A549 (cell line): ENCODE measurements around the gene STAMBP. TPM values are rescaled to one million over a fixed set of nuclear protein-coding genes. Genes with fewer than 3 reads are reported as not detected.

Experiments used
- ATAC-seq, 2 experiments: fragments of 200-7000 bp in 1 of 2; fragments of >200 bp in 1 of 2; cut with Nextera tagmentation in 1 of 2; cut with Tn5 transposase in 1 of 2; 3 replicates each; pipeline versions ENCODE4 v1.8.0 to v1.9.1; 2018 to 2020; ENCODE audit warnings: mild to moderate bottlenecking in 1 of 2, moderate library complexity in 1 of 2
- CTCF ChIA-PET: fragments of 300-600 bp; sonication (Branson Sonifier 250); formaldehyde crosslinking; extraction: SDS; loops from one replicate; lab custom pipeline; 2021; ENCODE audit warnings: antibody characterized with exemption, inconsistent platforms; lab: Yijun Ruan, JAX
- POLR2A ChIA-PET: fragments of 350-600 bp; formaldehyde crosslinking; extraction: SDS; loops from one replicate; lab custom pipeline; 2021; ENCODE audit warnings: antibody characterized with exemption, inconsistent platforms; lab: Yijun Ruan, JAX
- DNase-seq, 2 experiments: peaks; one replicate each; pipeline versions ENCODE4 v3.0.0 to v3.0.0-alpha.2; 2011 to 2016; ENCODE audit warnings: low read depth in 1 of 2, low spot score in 1 of 2
- FAIRE-seq: peaks from 2 replicates; lab custom pipeline; 2011; peaks lifted over from hg19 to GRCh38; lab: Jason Lieb, UNC
- H3K27ac ChIP-seq, 2 experiments: fragments of >200 bp; sonication (Bioruptor Twin); formaldehyde crosslinking; 3 replicates each; pipeline ENCODE4 v1.5.1; 2016 to 2017
- H3K4me1 ChIP-seq: fragments of >200 bp; sonication (Bioruptor Twin); formaldehyde crosslinking; 3 replicates; pipeline ENCODE4 v1.6.1; 2016
- H3K4me2 ChIP-seq: fragments of >200 bp; sonication (Bioruptor Twin); formaldehyde crosslinking; 3 replicates; pipeline ENCODE4 v1.6.1; 2016
- H3K4me3 ChIP-seq: fragments of >200 bp; sonication (Bioruptor Twin); formaldehyde crosslinking; 3 replicates; pipeline ENCODE4 v1.5.1; 2016
- H3K9me3 ChIP-seq: fragments of >200 bp; sonication (Bioruptor Twin); formaldehyde crosslinking; 3 replicates; pipeline ENCODE4 v1.6.1; 2016
- BCL3 ChIP-seq: fragments of >200 bp; sonication (Bioruptor Twin); formaldehyde crosslinking; IDR thresholded peaks from 3 replicates; pipeline ENCODE4 v1.6.1; 2016
- BHLHE40 ChIP-seq: IDR thresholded peaks from 2 replicates; pipeline ENCODE4 v1.6.1; 2012; ENCODE audit warnings: low read depth, low read length, inconsistent platforms
- CBX2 ChIP-seq: fragments of 200-600 bp; sonication (generic); IDR thresholded peaks from 2 replicates; pipeline ENCODE4 v1.6.1; 2016; ENCODE audit warnings: low read depth, mild to moderate bottlenecking, borderline replicate concordance
- CBX8 ChIP-seq: fragments of 200-600 bp; sonication (generic); IDR thresholded peaks from 2 replicates; pipeline ENCODE4 v1.6.1; 2016
- CEBPB ChIP-seq, 2 experiments: fragments of >200 bp in 1 of 2; sonication (Bioruptor Twin) in 1 of 2; formaldehyde crosslinking in 1 of 2; IDR thresholded peaks; 2 replicates each; pipeline ENCODE4 v1.6.1; 2012 to 2016
- EHMT2 ChIP-seq: fragments of 200-600 bp; sonication (generic); IDR thresholded peaks from 2 replicates; pipeline ENCODE4 v1.6.1; 2016; ENCODE audit warnings: antibody characterized with exemption, low read depth, mild to moderate bottlenecking, moderate library complexity
- EP300 ChIP-seq, 2 experiments: fragments of >200 bp; sonication (Bioruptor Twin); formaldehyde crosslinking; IDR thresholded peaks; 2 replicates in 1 of 2; 3 replicates in 1 of 2; pipeline ENCODE4 v1.6.1; 2016 to 2017
- JUN ChIP-seq, 2 experiments: fragments of >200 bp; sonication (Bioruptor Twin); formaldehyde crosslinking; IDR thresholded peaks; 2 replicates in 1 of 2; 3 replicates in 1 of 2; pipeline ENCODE4 v1.6.1; 2016 to 2017
- KDM1A ChIP-seq: fragments of 200-600 bp; sonication (generic); IDR thresholded peaks from 2 replicates; pipeline ENCODE4 v1.6.1; 2016; ENCODE audit warnings: low read depth, mild to moderate bottlenecking
- KDM5A ChIP-seq: fragments of 200-600 bp; sonication (generic); IDR thresholded peaks from 2 replicates; pipeline ENCODE4 v1.6.1; 2016; ENCODE audit warnings: antibody characterized with exemption, mild to moderate bottlenecking
- MAZ ChIP-seq: fragments of 150-350 bp; IDR thresholded peaks from 2 replicates; pipeline ENCODE4 v1.6.1; 2014; ENCODE audit warnings: antibody characterized with exemption, low read depth, low read length, borderline replicate concordance
- MYC ChIP-seq: IDR thresholded peaks from 2 replicates; pipeline ENCODE4 v1.6.1; 2012; ENCODE audit warnings: mild to moderate bottlenecking, inconsistent platforms, low read length, improper control_type of control experiment, borderline replicate concordance
- NFE2L2 ChIP-seq: fragments of 150-350 bp; conservative IDR thresholded peaks from 2 replicates; pipeline ENCODE4 v1.6.1; 2014; ENCODE audit warnings: low read length
- PHF8 ChIP-seq: fragments of 200-600 bp; sonication (generic); IDR thresholded peaks from 2 replicates; pipeline ENCODE4 v1.6.1; 2016; ENCODE audit warnings: low read depth, mild to moderate bottlenecking, antibody characterized with exemption, moderate library complexity, borderline replicate concordance
- POLR2A ChIP-seq: IDR thresholded peaks from 2 replicates; pipeline ENCODE4 v1.6.1; 2012; ENCODE audit warnings: mild to moderate bottlenecking, low read length
- POLR2AphosphoS2 ChIP-seq: conservative IDR thresholded peaks from 2 replicates; pipeline ENCODE4 v1.6.1; 2012; ENCODE audit warnings: low read length, improper control_type of control experiment, inconsistent platforms
- SMC3 ChIP-seq: fragments of >200 bp; sonication (Bioruptor Twin); formaldehyde crosslinking; IDR thresholded peaks from 3 replicates; pipeline ENCODE4 v1.6.1; 2018; ENCODE audit warnings: inconsistent platforms
- SREBF2 ChIP-seq: fragments of 450-650 bp; IDR thresholded peaks from 2 replicates; pipeline ENCODE4 v1.6.1; 2014; ENCODE audit warnings: mild to moderate bottlenecking, moderate library complexity
- TFCP2L1 ChIP-seq: fragments of 250-450 bp; sonication (Bioruptor Pico); IDR thresholded peaks from 2 replicates; pipeline ENCODE4 v1.5.0; 2021; ENCODE audit warnings: mild to moderate bottlenecking
- USF2 ChIP-seq: fragments of 450-650 bp; IDR thresholded peaks from 2 replicates; pipeline ENCODE4 v1.6.1; 2014; ENCODE audit warnings: antibody characterized with exemption
- ZFP36 ChIP-seq: fragments of 450-650 bp; IDR thresholded peaks from 2 replicates; pipeline ENCODE4 v1.6.1; 2014; ENCODE audit warnings: borderline replicate concordance; ENCODE audit not compliant: partially characterized antibody
- ZNF302 ChIP-seq: fragments of 250-450 bp; sonication (Bioruptor Pico); IDR thresholded peaks from 2 replicates; pipeline ENCODE4 v1.9.0; 2021; ENCODE audit warnings: inconsistent platforms, mild to moderate bottlenecking, moderate library complexity
- ZSCAN20 ChIP-seq: fragments of 250-450 bp; sonication (Bioruptor Pico); IDR thresholded peaks from 2 replicates; pipeline ENCODE4 v1.8.0; 2022; ENCODE audit warnings: mild to moderate bottlenecking, moderate library complexity
- WGBS: methylation state at CpG from one replicate; pipeline ENCODE4 v1.1.6; 2017; ENCODE audit errors: missing lambda C conversion rate; 5-methylcytosine and 5-hydroxymethylcytosine counted together
- polyA plus RNA-seq, 4 experiments: library from polyadenylated mRNA; depleted of rRNA in 3 of 4; stranded (reverse); fragments of >200 nt; fragmentation: RNase III in 1 of 4; extraction: RNeasy Plus Mini Kit Qiagen cat#74134 plus additional on column Dnase treatment in 1 of 4; gene quantifications; 2 replicates in 3 of 4; 3 replicates in 1 of 4; pipeline ENCODE4 v1.2.3, GENCODE V29; 2011 to 2017

Gene STAMBP
- polyA plus RNA-seq, 2 of the 4 experiments (the other 2 are of a cell fraction): 44.4 to 96.3 TPM

- Histone ChIP-seq H3K9me3 (no peaks in the 10 kb centered on the region), H3K4me3 (no peak within 1 kb of the TSS), H3K4me2 (no peak within 1 kb of the TSS), H3K4me1 (peaks cover 6% of the 10 kb centered on the region; the same call in 2 of the 3 replicates), H3K27ac (no peak within 1 kb of the TSS)
- ChIA-PET POLR2A (no interaction called here), CTCF (interaction anchor here (0.6 kb wide), 1 partner anchor 37 kb away, joined by 3 read pairs; no protein-coding TSS in a partner anchor)
- 70% methylated on average over 15 of the region's 15 CpGs for WGBS
- TF ChIP-seq CBX2: no peak
- TF ChIP-seq KDM1A: no peak
- no peak for TF ChIP-seq PHF8
- TF ChIP-seq SREBF2: no peak
- TF ChIP-seq ZFP36: no peak
- TF ChIP-seq CBX8: no peak
- TF ChIP-seq POLR2A: no peak
- TF ChIP-seq BCL3: no peak
- TF ChIP-seq BHLHE40: no peak
- no peak for DNase-seq
- ATAC-seq: no peak
- FAIRE-seq: no peak
These were observed 64.0 kb downstream of the STAMBP start, which contains the start of gene ACTG2 for GRCh38 chr2:73892631-73893329. ACTG2 (plus strand) TSS chr2:73893008; CDS start chr2:73901312, 8,304 bp downstream.

- H3K4me3 ChIP-seq: no peak overlapping the region
- 66% methylated on average over 9 of the region's 9 CpGs for WGBS
- FAIRE-seq: no peak
- no peaks in the 10 kb centered on the region for H3K9me3 ChIP-seq
- H3K4me1 ChIP-seq: no peaks in the 10 kb centered on the region
- DNase-seq: no peak
- no peak overlapping the region for H3K27ac ChIP-seq
- no peak for TF ChIP-seq KDM5A
- TF ChIP-seq SMC3: no peak
- TF ChIP-seq CEBPB (IDR thresholded peaks at IDR 0.05): no peak
- no peak for TF ChIP-seq USF2
- no peak for TF ChIP-seq POLR2AphosphoS2
- no peak for TF ChIP-seq EHMT2
- no peak for TF ChIP-seq MYC
- TF ChIP-seq TFCP2L1 (CRISPR knock-in tag): no peak
- no peak for TF ChIP-seq EP300 (IDR thresholded peaks at IDR 0.05)
- no peak for TF ChIP-seq ZNF302 (CRISPR knock-in tag)
- no peak for TF ChIP-seq CBX8
- TF ChIP-seq JUN (IDR thresholded peaks at IDR 0.05): no peak
- no peak for TF ChIP-seq PHF8
- TF ChIP-seq NFE2L2: no peak
- no peak for TF ChIP-seq ZSCAN20 (CRISPR knock-in tag)
- TF ChIP-seq MAZ: no peak
- ChIA-PET CTCF (interaction anchor here (0.6 to 1.2 kb wide), 3 partner anchors 14 to 227 kb away, joined by 3 to 4 read pairs (median 3); no protein-coding TSS in a partner anchor), POLR2A (no interaction called here)
- H3K4me2 ChIP-seq: no peak overlapping the region
- no peak for ATAC-seq
These were observed 65.2 kb downstream of the STAMBP start for GRCh38 chr2:73893764-73894474.
